ENCODE results near the gene CCDC182.

CCDC182 gene

DNA sequence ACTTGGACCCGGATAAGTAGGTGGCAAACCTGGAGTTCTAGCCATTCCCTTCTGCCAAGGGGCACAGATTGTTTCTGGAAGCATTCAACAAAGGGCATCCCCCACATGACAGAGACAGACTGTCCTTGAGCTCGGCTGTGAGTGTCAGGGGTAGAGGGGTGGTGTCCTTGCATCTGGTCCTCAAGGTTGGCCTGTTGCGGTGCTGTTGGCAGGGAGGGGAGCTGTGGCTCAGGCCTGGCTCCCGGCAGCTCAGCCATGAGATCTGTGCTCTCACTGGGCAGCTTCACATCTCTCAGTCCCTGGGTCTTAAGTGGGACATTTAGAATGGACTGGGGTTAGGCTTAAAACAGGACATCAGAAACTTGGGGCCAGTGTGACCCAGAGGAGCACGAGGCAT lies 20.4 kb downstream of the CCDC182 start:
- ChIA-PET POLR2A (no interaction called here), CTCF (interaction anchor here (0.8 to 1.2 kb wide), 3 partner anchors 18 to 390 kb away, joined by 3 read pairs; no protein-coding TSS in a partner anchor)
- WGBS (ENCODE audit: insufficient coverage): 100% methylated on average over 5 of the region's 5 CpGs

GRCh38 chr17:57724026-57724728 lies 20.9 kb downstream of the CCDC182 start:
- Histone ChIP-seq H3K4me3 (ENCODE audit: control insufficient read depth in 1 of 7, extremely low read depth in 1 of 7, insufficient read depth in 4 of 7, low read depth in 2 of 7, low read length in 6 of 7) (no peak overlapping the region), H3K36me3 (ENCODE audit: control insufficient read depth in 4 of 4, insufficient read depth in 4 of 4, low read length in 3 of 4) (no peaks in the 10 kb centered on the region), H3K4me1 (ENCODE audit: control extremely low read depth in 1 of 4, control insufficient read depth in 4 of 4, insufficient read depth in 4 of 4, low read length in 3 of 4) (peaks cover 0 to 14% (median 1%) of the 10 kb centered on the region in 4 experiments), H3K9me3 (ENCODE audit: control extremely low read depth in 1 of 5, control insufficient read depth in 4 of 5, insufficient read depth in 2 of 5, low read depth in 1 of 5, low read length in 4 of 5) (no peaks in the 10 kb centered on the region), H3K27me3 (replicated peaks in 2 of 5; ENCODE audit: control insufficient read depth in 4 of 5, insufficient read depth in 5 of 5, low read length in 4 of 5) (peaks cover 0 to 2% (median 0%) of the 10 kb centered on the region in 5 experiments), H3K27ac (ENCODE audit: insufficient read depth in 1 of 2, low read depth in 1 of 2, low read length in 2 of 2, poor library complexity in 1 of 2, severe bottlenecking in 2 of 2) (no peak overlapping the region)
- WGBS (ENCODE audit: insufficient coverage): 84% methylated on average over 14 of the region's 14 CpGs
- no peak for DNase-seq
- CTCF ChIA-PET: interaction anchor here (0.8 to 1.2 kb wide), 4 partner anchors 19 to 597 kb away, joined by 3 read pairs; no protein-coding TSS in a partner anchor
- POLR2A ChIA-PET: no interaction called here

More for the DNA sequence above, 20.4 kb downstream of the CCDC182 start:
- Histone ChIP-seq H3K4me3 (ENCODE audit: control insufficient read depth in 1 of 7, extremely low read depth in 1 of 7, insufficient read depth in 4 of 7, low read depth in 2 of 7, low read length in 6 of 7) (no peak overlapping the region), H3K9me3 (ENCODE audit: control extremely low read depth in 1 of 5, control insufficient read depth in 4 of 5, insufficient read depth in 2 of 5, low read depth in 1 of 5, low read length in 4 of 5) (no peaks in the 10 kb centered on the region), H3K36me3 (ENCODE audit: control insufficient read depth in 4 of 4, insufficient read depth in 4 of 4, low read length in 3 of 4) (no peaks in the 10 kb centered on the region), H3K27me3 (replicated peaks in 2 of 5; ENCODE audit: control insufficient read depth in 4 of 5, insufficient read depth in 5 of 5, low read length in 4 of 5) (peaks cover 0 to 2% (median 0%) of the 10 kb centered on the region in 5 experiments), H3K4me1 (ENCODE audit: control extremely low read depth in 1 of 4, control insufficient read depth in 4 of 4, insufficient read depth in 4 of 4, low read length in 3 of 4) (peaks cover 0 to 14% (median 1%) of the 10 kb centered on the region in 4 experiments), H3K27ac (ENCODE audit: insufficient read depth in 1 of 2, low read depth in 1 of 2, low read length in 2 of 2, poor library complexity in 1 of 2, severe bottlenecking in 2 of 2) (no peak overlapping the region)
- DNase-seq: no peak

GRCh38 chr17:57723427-57724025 lies 21.6 kb downstream of the CCDC182 start:
- Histone ChIP-seq H3K4me1 (ENCODE audit: control extremely low read depth in 1 of 4, control insufficient read depth in 4 of 4, insufficient read depth in 4 of 4, low read length in 3 of 4) (peaks cover 0 to 14% (median 1%) of the 10 kb centered on the region in 4 experiments), H3K27ac (ENCODE audit: insufficient read depth in 1 of 2, low read depth in 1 of 2, low read length in 2 of 2, poor library complexity in 1 of 2, severe bottlenecking in 2 of 2) (no peak overlapping the region), H3K9me3 (ENCODE audit: control extremely low read depth in 1 of 5, control insufficient read depth in 4 of 5, insufficient read depth in 2 of 5, low read depth in 1 of 5, low read length in 4 of 5) (no peaks in the 10 kb centered on the region), H3K27me3 (replicated peaks in 2 of 5; ENCODE audit: control insufficient read depth in 4 of 5, insufficient read depth in 5 of 5, low read length in 4 of 5) (peaks cover 0 to 4% (median 0%) of the 10 kb centered on the region in 5 experiments), H3K36me3 (ENCODE audit: control insufficient read depth in 4 of 4, insufficient read depth in 4 of 4, low read length in 3 of 4) (no peaks in the 10 kb centered on the region), H3K4me3 (ENCODE audit: control insufficient read depth in 1 of 7, extremely low read depth in 1 of 7, insufficient read depth in 4 of 7, low read depth in 2 of 7, low read length in 6 of 7) (no peak overlapping the region)
- CTCF ChIA-PET: interaction anchor here (1.0 to 2.1 kb wide), 4 partner anchors 8 to 596 kb away, joined by 3 to 5 read pairs (median 4); no protein-coding TSS in a partner anchor
- no peak for DNase-seq
- POLR2A ChIA-PET: no interaction called here
- 98% methylated on average over 10 of the region's 13 CpGs for WGBS (ENCODE audit: insufficient coverage)

GRCh38 chr17:57722704-57723043 lies 22.4 kb downstream of the CCDC182 start:
- Histone ChIP-seq H3K4me3 (ENCODE audit: control insufficient read depth in 1 of 7, extremely low read depth in 1 of 7, insufficient read depth in 4 of 7, low read depth in 2 of 7, low read length in 6 of 7) (no peak overlapping the region), H3K27ac (ENCODE audit: insufficient read depth in 1 of 2, low read depth in 1 of 2, low read length in 2 of 2, poor library complexity in 1 of 2, severe bottlenecking in 2 of 2) (no peak overlapping the region), H3K27me3 (replicated peaks in 2 of 5; ENCODE audit: control insufficient read depth in 4 of 5, insufficient read depth in 5 of 5, low read length in 4 of 5) (peaks cover 0 to 4% (median 0%) of the 10 kb centered on the region in 5 experiments), H3K4me1 (ENCODE audit: control extremely low read depth in 1 of 4, control insufficient read depth in 4 of 4, insufficient read depth in 4 of 4, low read length in 3 of 4) (peaks cover 0 to 14% (median 1%) of the 10 kb centered on the region in 4 experiments), H3K9me3 (ENCODE audit: control extremely low read depth in 1 of 5, control insufficient read depth in 4 of 5, insufficient read depth in 2 of 5, low read depth in 1 of 5, low read length in 4 of 5) (no peaks in the 10 kb centered on the region), H3K36me3 (ENCODE audit: control insufficient read depth in 4 of 4, insufficient read depth in 4 of 4, low read length in 3 of 4) (no peaks in the 10 kb centered on the region)
- CTCF ChIA-PET: interaction anchor here (1.4 to 2.1 kb wide), 2 partner anchors 9 to 17 kb away, joined by 4 to 5 read pairs; no protein-coding TSS in a partner anchor
- DNase-seq: no peak
- POLR2A ChIA-PET: no interaction called here
- WGBS (ENCODE audit: insufficient coverage): 97% methylated on average over 5 of the region's 7 CpGs

DNA sequence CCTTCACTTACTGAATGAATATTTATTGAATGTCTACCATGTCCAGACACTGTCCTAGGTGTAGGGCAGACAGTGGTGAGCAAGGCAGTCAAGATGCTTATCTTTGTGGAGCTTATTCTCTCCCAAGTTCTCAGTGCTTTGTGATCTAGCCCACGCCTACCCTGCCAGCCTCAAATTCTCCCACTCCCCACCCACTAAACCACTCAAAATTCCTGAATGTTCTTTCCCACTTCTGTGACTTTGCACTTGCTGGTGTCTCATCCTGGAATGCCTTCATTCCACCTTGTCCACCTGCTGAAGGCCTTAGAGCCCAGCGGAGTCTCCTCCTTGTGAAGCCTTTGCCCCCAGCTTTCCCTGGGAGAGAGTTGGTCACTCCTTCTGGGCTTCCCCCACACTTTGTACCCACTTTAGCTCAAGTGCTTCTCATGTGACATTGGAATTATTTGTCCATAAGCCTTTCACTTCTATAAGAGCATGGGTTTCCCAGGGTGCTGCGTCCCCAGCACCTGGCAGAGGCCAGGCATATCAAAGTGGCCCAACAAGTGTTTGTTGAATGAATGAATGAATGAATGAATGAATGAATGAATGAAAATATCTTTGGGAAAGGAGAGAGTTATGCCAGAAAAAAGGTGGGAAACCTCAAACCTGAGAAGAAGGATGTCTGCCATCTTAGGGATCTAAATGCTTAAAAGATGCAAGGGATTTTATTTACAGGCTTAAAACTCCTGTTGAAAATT lies 23.0 kb downstream of the CCDC182 start:
- H3K4me3 ChIP-seq (ENCODE audit: control insufficient read depth in 1 of 7, extremely low read depth in 1 of 7, insufficient read depth in 4 of 7, low read depth in 2 of 7, low read length in 6 of 7): no peak overlapping the region
- DNase-seq: no peak
- POLR2A ChIA-PET: interaction anchor here (0.6 kb wide), 1 partner anchor 426 kb away, joined by 3 read pairs; no protein-coding TSS in a partner anchor

GRCh38 chr17:57720386-57721035 lies 24.6 kb downstream of the CCDC182 start:
- H3K27ac ChIP-seq (ENCODE audit: insufficient read depth in 1 of 2, low read depth in 1 of 2, low read length in 2 of 2, poor library complexity in 1 of 2, severe bottlenecking in 2 of 2): no peak overlapping the region
- POLR2A ChIA-PET: no interaction called here
- H3K9me3 ChIP-seq (ENCODE audit: control extremely low read depth in 1 of 5, control insufficient read depth in 4 of 5, insufficient read depth in 2 of 5, low read depth in 1 of 5, low read length in 4 of 5): no peaks in the 10 kb centered on the region
- peaks cover 0 to 4% (median 0%) of the 10 kb centered on the region in 5 experiments for H3K27me3 ChIP-seq (replicated peaks in 2 of 5; ENCODE audit: control insufficient read depth in 4 of 5, insufficient read depth in 5 of 5, low read length in 4 of 5)
- H3K4me3 ChIP-seq (ENCODE audit: control insufficient read depth in 1 of 7, extremely low read depth in 1 of 7, insufficient read depth in 4 of 7, low read depth in 2 of 7, low read length in 6 of 7): no peak overlapping the region
- no peaks in the 10 kb centered on the region for H3K36me3 ChIP-seq (ENCODE audit: control insufficient read depth in 4 of 4, insufficient read depth in 4 of 4, low read length in 3 of 4)
- CTCF ChIA-PET: no interaction called here
- no peak for DNase-seq
- WGBS (ENCODE audit: insufficient coverage): 100% methylated on average over 2 of the region's 2 CpGs
- peaks cover 0 to 14% (median 3%) of the 10 kb centered on the region in 4 experiments for H3K4me1 ChIP-seq (ENCODE audit: control extremely low read depth in 1 of 4, control insufficient read depth in 4 of 4, insufficient read depth in 4 of 4, low read length in 3 of 4)

More for the DNA sequence above, 23.0 kb downstream of the CCDC182 start:
- CTCF ChIA-PET: interaction anchor here (1.4 to 2.1 kb wide), 2 partner anchors 10 to 17 kb away, joined by 4 to 5 read pairs; no protein-coding TSS in a partner anchor
- no peak overlapping the region for H3K27ac ChIP-seq (ENCODE audit: insufficient read depth in 1 of 2, low read depth in 1 of 2, low read length in 2 of 2, poor library complexity in 1 of 2, severe bottlenecking in 2 of 2)
- no peaks in the 10 kb centered on the region for H3K9me3 ChIP-seq (ENCODE audit: control extremely low read depth in 1 of 5, control insufficient read depth in 4 of 5, insufficient read depth in 2 of 5, low read depth in 1 of 5, low read length in 4 of 5)
- H3K36me3 ChIP-seq (ENCODE audit: control insufficient read depth in 4 of 4, insufficient read depth in 4 of 4, low read length in 3 of 4): no peaks in the 10 kb centered on the region
- 97% methylated on average over 3 of the region's 3 CpGs for WGBS (ENCODE audit: insufficient coverage)
- peaks cover 0 to 14% (median 1%) of the 10 kb centered on the region in 4 experiments for H3K4me1 ChIP-seq (ENCODE audit: control extremely low read depth in 1 of 4, control insufficient read depth in 4 of 4, insufficient read depth in 4 of 4, low read length in 3 of 4)
- peaks cover 0 to 4% (median 0%) of the 10 kb centered on the region in 5 experiments for H3K27me3 ChIP-seq (replicated peaks in 2 of 5; ENCODE audit: control insufficient read depth in 4 of 5, insufficient read depth in 5 of 5, low read length in 4 of 5)

Data from common myeloid progenitor, CD34-positive (primary cell).